Endothelial cell of umbilical vein (primary cell): ENCODE results near the gene SLC46A1.

ENCODE experiments used
- FOS ChIP-seq: IDR thresholded peaks from 2 replicates; pipeline ENCODE4 v1.6.1; 2011; ENCODE audit warnings: mild to moderate bottlenecking, low read length, moderate library complexity, borderline replicate concordance; ENCODE audit not compliant: insufficient read depth
- POLR2A ChIP-seq: IDR thresholded peaks from 2 replicates; pipeline ENCODE4 v1.6.1; 2012; ENCODE audit warnings: low read depth, mild to moderate bottlenecking, control low read depth, low read length
- TF ChIP-seq, protein P1 (sequence below), 2 donors: IDR thresholded peaks; 1 replicate in 1 of 2; 2 replicates in 1 of 2; pipeline ENCODE4 v1.5.1; 2011; ENCODE audit warnings: low read length in 2 of 2, mild to moderate bottlenecking in 2 of 2, moderate library complexity in 2 of 2, control low read depth in 1 of 2, inconsistent platforms in 1 of 2, low read depth in 1 of 2; ENCODE audit not compliant: insufficient read depth in 1 of 2; ENCODE audit errors: extremely low read depth in 1 of 2

DNA sequence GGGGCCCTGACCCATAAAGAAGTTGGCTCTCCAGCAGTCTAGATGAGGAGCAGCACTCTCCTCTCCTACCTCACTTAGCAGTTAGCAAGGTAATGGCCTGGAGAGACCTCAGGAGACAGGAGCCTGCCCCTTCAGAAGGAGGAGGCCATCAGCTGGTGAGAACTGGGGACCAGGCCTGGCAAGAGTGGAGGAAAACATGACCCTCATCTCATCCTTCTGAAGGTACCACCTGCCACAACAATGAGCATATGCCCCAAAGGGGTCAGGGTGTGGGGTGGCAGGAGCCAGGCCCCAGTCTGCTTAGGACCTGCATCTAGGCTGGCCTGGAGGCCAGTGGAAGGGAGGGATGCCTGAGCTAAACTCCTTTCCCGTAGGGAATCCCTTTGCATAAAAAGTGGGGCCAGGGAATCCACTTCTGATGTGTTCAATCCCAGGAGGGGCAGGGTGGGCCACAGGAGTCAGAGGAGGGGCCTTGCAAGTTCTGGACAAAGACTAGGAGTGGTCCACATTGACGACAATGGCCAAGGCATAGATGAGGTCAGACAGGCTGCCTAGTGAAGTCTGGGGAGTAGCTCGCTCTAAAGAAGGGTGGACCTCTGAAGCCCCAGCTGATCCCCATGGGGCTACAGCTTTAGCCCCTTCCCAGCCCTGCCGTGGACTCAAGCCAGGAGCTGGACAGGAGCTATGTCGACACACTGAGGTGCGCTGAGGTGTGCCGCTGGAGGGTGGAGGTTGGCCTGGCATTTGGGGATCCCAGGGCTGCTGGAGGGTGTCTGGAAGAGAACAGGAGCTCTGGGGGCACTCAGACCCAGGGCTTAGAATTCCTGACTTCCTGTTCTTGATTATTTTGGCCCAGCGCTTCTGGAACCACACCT, 42.0 kb downstream of the SLC46A1 start:
- TF ChIP-seq, protein P1, sequence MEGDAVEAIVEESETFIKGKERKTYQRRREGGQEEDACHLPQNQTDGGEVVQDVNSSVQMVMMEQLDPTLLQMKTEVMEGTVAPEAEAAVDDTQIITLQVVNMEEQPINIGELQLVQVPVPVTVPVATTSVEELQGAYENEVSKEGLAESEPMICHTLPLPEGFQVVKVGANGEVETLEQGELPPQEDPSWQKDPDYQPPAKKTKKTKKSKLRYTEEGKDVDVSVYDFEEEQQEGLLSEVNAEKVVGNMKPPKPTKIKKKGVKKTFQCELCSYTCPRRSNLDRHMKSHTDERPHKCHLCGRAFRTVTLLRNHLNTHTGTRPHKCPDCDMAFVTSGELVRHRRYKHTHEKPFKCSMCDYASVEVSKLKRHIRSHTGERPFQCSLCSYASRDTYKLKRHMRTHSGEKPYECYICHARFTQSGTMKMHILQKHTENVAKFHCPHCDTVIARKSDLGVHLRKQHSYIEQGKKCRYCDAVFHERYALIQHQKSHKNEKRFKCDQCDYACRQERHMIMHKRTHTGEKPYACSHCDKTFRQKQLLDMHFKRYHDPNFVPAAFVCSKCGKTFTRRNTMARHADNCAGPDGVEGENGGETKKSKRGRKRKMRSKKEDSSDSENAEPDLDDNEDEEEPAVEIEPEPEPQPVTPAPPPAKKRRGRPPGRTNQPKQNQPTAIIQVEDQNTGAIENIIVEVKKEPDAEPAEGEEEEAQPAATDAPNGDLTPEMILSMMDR (IDR thresholded peaks at IDR 0.05; ENCODE audit: extremely low read depth in 1 of 2, insufficient read depth in 1 of 2, low read depth in 1 of 2, low read length in 2 of 2) = no peak
- TF ChIP-seq POLR2A = no peak
- TF ChIP-seq FOS = no peak
